Natural killer cell treated with Interleukin-12 subunit alpha and Interleukin-12 subunit beta and Interleukin-15 and Interleukin-18, amount 100 ng/mL, for 72 hours (primary cell): ENCODE measurements around the gene CNKSR3. TPM values are rescaled to one million over a fixed set of nuclear protein-coding genes. Genes with fewer than 3 reads are reported as not detected.

Experiments used
- ATAC-seq, 2 donors: fragments of 150-1000 bp; cut with Tn5 transposase in 1 of 2; sonication (Bioruptor Pico), chemical (Tn5 transposase) in 1 of 2; 2 replicates each; pipeline ENCODE4 v1.10.0; 2021
- DNase-seq: peaks from one replicate; pipeline ENCODE4 v3.0.0; 2022; ENCODE audit warnings: low spot score
- H3K27ac Mint-ChIP-seq, 2 donors: 1 replicate in 1 of 2; 2 replicates in 1 of 2; pipeline ENCODE4 v1.8.0; 2022; ENCODE audit warnings: mixed read lengths in 2 of 2, mild to moderate bottlenecking in 1 of 2, moderate library complexity in 1 of 2
- H3K27me3 Mint-ChIP-seq, 2 donors: 1 replicate in 1 of 2; 2 replicates in 1 of 2; pipeline ENCODE4 v1.8.0; 2022; ENCODE audit warnings: mixed read lengths in 2 of 2
- H3K36me3 Mint-ChIP-seq: one replicate; pipeline ENCODE4 v1.8.0; 2022; ENCODE audit warnings: mixed read lengths
- H3K4me1 Mint-ChIP-seq, 2 donors: 1 replicate in 1 of 2; 2 replicates in 1 of 2; pipeline ENCODE4 v1.8.0; 2022; ENCODE audit warnings: low read depth in 2 of 2, mixed read lengths in 2 of 2, mild to moderate bottlenecking in 1 of 2
- H3K4me3 Mint-ChIP-seq: one replicate; pipeline ENCODE4 v1.8.0; 2022; ENCODE audit warnings: mixed read lengths
- H3K9me3 Mint-ChIP-seq: 2 replicates; pipeline ENCODE4 v1.8.0; 2022; ENCODE audit warnings: mixed read lengths
- total RNA-seq, 2 donors: library from RNA; stranded (reverse); gene quantifications; one replicate each; pipeline ENCODE4 v1.2.3, GENCODE V29; 2022

Gene CNKSR3
- total RNA-seq, 2 donors from 2014 or later = 0.20 TPM; not detected in 1

DNA sequence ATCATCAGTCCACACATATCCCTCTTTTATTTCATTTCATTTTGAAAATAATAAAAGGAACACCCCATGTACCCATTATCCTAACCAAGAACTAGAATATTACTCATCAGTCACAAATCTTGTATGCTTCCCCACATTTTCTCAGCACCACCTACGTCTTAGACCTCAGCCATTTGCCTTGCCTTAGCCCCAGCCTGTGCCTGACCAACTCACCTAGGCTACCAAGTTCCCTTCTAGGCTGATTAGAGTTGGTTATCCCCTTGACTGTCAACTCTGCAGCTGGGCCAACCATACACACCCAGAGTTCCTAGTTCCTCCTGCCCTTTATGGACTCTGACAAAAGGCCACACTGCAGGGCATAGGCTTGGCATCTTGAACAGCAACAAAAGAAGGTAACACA is 120.5 kb downstream of the CNKSR3 start:
- no peak for ATAC-seq
- Mint-ChIP-seq H3K9me3 (peaks cover 5% of the 10 kb centered on the region), H3K4me1 (no peaks in the 10 kb centered on the region), H3K27ac (no peak overlapping the region), H3K4me3 (no peak overlapping the region), H3K36me3 (no peaks in the 10 kb centered on the region), H3K27me3 (peaks cover 14 to 35% of the 10 kb centered on the region in 2 donors)
- DNase-seq = no peak

DNA sequence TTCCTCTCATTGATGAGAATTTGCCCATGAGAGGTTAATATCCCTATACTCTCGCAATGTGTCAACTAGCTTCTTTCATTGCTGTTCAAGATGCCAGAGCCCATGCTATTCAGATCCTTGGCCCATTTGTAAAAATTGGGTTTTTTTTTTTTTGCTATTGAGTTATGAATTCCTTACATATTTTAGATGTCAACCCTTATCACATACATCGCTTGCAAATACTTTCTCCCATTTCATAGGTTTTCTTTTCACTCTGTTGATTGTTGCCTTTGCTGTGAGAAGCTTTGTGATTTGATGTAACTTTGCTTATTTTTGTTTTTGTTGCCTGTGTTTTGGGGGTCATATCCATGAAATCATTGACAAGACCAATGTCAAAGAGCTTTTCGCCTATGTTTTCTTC is 121.7 kb downstream of the CNKSR3 start:
- ATAC-seq = no peak
- no peak overlapping the region for H3K27ac Mint-ChIP-seq
- H3K27me3 Mint-ChIP-seq = peaks cover 12 to 30% of the 10 kb centered on the region in 2 donors
- H3K4me3 Mint-ChIP-seq = no peak overlapping the region
- no peaks in the 10 kb centered on the region for H3K36me3 Mint-ChIP-seq
- H3K4me1 Mint-ChIP-seq = no peaks in the 10 kb centered on the region
- DNase-seq = no peak
- H3K9me3 Mint-ChIP-seq = peaks cover 5% of the 10 kb centered on the region

DNA sequence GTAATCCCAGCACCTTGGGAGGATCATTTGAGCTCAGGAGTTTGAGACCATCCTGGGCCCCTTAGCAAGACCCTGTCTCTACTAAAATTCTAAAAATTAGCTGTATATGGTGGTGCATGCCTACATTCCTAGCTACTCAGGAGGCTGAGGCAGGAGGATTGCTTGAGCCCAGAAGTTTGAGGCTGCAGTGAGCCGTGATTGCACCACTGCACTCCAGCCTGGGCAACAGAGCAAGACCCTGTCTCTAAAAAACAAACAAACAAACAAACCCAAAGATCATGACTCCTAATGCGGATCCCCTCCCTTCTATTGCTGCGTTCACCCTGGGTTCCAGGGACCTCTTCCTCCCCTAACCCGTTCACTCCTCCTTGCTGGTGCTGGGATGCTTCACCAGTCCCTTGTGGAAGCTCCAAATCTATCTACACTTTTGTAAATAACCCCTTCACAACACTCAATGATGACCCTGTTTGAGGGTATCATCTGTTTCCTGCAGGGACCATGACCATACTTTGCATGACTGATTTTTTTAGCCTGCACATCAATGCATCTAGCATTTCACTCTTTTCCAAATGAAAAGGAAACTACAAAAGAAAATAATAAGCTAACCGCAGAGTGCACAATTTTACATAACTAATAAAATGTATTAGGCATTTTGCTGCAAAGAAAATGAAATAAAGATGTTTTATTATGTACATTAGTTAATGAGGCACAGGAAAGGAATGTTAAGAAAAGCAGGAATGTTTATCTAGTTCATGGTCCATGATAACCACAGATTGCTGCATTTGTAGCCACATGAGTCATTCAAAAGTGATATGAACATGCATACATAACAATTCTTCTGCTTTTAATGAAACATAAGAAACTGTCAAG is 123.4 kb downstream of the CNKSR3 start:
- H3K36me3 Mint-ChIP-seq = no peaks in the 10 kb centered on the region
- ATAC-seq = no peak
- no peak for DNase-seq

DNA sequence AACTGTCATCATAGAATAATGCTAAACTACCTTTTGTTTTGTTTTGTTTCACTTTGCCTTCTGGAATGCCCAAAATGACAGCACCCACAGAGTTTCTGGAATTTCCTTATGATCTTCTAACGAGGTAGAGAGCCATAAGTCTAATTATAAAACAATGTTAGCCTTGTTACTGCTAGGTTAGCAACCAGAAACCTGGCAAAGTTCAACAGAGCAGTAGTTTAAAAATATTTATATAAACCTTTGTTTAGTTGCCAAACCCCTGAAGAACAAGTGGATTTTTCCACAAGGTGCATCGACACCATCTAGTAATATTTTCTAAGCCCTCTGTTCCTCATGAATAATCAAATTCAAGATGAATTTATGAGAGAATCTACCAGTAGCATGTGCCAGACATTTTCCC is 126.3 kb downstream of the CNKSR3 start:
- Mint-ChIP-seq H3K27me3 (peaks cover 10 to 33% of the 10 kb centered on the region in 2 donors), H3K27ac (no peak overlapping the region), H3K4me1 (no peaks in the 10 kb centered on the region), H3K4me3 (no peak overlapping the region), H3K9me3 (peaks cover under 1% of the 10 kb centered on the region), H3K36me3 (no peaks in the 10 kb centered on the region)
- ATAC-seq (no peak), DNase-seq (no peak)

More for the DNA sequence above, 123.4 kb downstream of the CNKSR3 start:
- H3K27ac Mint-ChIP-seq = no peak overlapping the region
- H3K4me1 Mint-ChIP-seq = no peaks in the 10 kb centered on the region
- peaks cover 5% of the 10 kb centered on the region for H3K9me3 Mint-ChIP-seq
- H3K4me3 Mint-ChIP-seq = no peak overlapping the region
- peaks cover 12 to 30% of the 10 kb centered on the region in 2 donors for H3K27me3 Mint-ChIP-seq

DNA sequence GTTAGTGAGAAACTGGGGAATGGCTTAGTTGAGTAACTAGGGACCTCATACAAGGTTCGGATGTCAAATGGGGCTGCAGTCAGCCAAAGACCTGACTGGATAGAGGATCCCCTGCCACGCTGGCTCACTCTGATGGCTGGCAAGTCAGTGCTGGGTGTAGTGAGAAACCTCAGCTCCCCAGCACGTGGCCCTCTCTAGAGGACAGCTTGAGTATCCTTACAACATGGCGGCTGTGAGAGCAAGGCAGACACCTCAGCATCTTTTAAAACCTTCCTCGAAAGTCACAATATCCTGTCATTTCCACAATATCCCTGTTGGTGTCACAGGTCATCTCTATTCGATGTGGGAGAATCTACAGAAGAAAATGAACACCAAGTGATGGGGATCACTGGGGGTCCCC is 127.2 kb downstream of the CNKSR3 start:
- DNase-seq (no peak), ATAC-seq (no peak)
- Mint-ChIP-seq H3K9me3 (no peaks in the 10 kb centered on the region), H3K36me3 (no peaks in the 10 kb centered on the region), H3K4me1 (no peaks in the 10 kb centered on the region), H3K4me3 (no peak overlapping the region), H3K27ac (no peak overlapping the region), H3K27me3 (peaks cover 10 to 23% of the 10 kb centered on the region in 2 donors)

DNA sequence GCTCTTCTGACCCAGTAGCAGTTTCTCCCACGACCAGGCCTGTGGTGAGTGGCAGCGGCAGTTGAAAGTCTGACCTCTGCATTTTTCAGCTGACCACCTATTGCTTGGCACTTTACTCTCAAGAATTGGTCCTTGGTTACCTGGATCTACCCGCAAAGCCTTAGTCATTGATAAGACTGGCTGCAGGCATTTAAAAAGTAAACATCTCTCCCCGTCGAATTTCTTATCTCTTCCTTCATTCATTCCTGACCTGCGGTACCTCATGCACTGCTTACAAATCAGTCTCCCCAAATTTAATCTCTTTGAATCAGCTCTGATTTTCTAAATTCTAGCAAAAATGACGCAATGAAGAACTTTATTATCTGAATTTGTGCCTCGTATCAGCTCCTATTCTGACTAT is 127.7 kb downstream of the CNKSR3 start:
- ATAC-seq (no peak), DNase-seq (no peak)
- H3K36me3 Mint-ChIP-seq = no peaks in the 10 kb centered on the region
- no peaks in the 10 kb centered on the region for H3K9me3 Mint-ChIP-seq
- no peaks in the 10 kb centered on the region for H3K4me1 Mint-ChIP-seq
- peaks cover 10 to 18% of the 10 kb centered on the region in 2 donors for H3K27me3 Mint-ChIP-seq
- H3K4me3 Mint-ChIP-seq = no peak overlapping the region
- no peak overlapping the region for H3K27ac Mint-ChIP-seq

DNA sequence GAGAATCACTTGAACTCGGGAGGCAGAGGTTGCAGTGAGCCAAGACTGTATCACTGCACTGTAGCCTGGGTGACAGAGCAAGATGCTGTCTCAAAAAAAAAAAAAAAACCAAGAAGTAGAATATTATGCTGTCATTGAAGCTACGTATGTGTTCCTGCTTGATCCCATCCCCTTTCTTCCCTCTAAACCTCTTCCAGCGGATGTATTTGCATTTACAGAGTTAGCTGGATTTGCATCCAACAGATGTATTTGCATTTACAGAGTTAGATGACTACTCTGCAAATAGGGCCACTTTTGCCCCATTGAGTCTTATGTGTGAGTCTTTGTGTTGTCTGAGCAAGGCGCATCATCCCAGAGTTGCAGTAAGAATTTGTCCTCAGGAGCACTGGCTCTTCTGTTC is 128.9 kb downstream of the CNKSR3 start:
- Mint-ChIP-seq H3K9me3 (no peaks in the 10 kb centered on the region), H3K4me3 (no peak overlapping the region), H3K36me3 (no peaks in the 10 kb centered on the region), H3K27ac (no peak overlapping the region), H3K4me1 (no peaks in the 10 kb centered on the region), H3K27me3 (peaks cover 8 to 18% of the 10 kb centered on the region in 2 donors)
- DNase-seq = no peak
- no peak for ATAC-seq

DNA sequence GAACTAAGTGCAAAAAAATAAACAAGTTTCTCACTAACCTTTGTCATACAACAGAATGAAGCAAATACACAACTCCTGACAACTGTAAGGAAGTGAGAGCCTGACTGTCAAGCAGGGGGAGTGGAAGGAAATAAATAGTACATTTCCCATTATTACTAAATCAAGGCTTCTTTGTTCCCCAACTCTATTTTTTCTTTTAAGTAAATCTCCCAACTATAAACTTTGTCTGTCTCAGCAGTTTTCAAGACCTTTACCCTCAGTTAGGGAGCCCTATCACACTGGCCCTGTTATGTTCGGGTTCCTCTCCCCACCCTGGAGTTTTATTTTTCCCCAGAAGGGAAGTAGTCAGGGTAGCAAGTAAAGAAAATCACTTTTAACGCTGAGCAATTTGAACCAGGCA is 129.7 kb downstream of the CNKSR3 start:
- ATAC-seq (no peak), DNase-seq (no peak)
- no peaks in the 10 kb centered on the region for H3K36me3 Mint-ChIP-seq
- no peak overlapping the region for H3K27ac Mint-ChIP-seq
- H3K9me3 Mint-ChIP-seq = no peaks in the 10 kb centered on the region
- no peak overlapping the region for H3K4me3 Mint-ChIP-seq
- peaks cover 6 to 15% of the 10 kb centered on the region in 2 donors for H3K27me3 Mint-ChIP-seq
- no peaks in the 10 kb centered on the region for H3K4me1 Mint-ChIP-seq

DNA sequence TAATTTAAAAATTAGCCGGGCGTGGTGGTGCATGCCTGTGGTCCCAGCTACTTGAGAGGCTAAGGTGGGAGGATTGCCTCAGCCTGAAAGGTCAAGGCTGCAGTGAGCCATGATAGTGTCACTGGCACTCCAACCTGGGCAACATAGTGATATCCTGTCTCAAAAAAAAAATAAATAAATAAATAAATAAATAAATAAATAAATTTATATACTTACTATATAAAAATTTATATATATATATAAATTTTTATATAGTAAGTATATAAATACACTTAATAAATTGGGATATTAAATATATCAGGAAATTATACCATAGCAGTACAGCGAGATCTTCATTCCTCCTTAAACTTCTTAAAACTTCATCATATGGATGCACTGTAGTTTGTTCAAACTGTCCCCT is 130.9 kb downstream of the CNKSR3 start:
- no peak for DNase-seq
- no peak for ATAC-seq
- Mint-ChIP-seq H3K27ac (no peak overlapping the region), H3K4me1 (no peaks in the 10 kb centered on the region), H3K27me3 (peaks cover 3 to 7% of the 10 kb centered on the region in 2 donors), H3K4me3 (no peak overlapping the region), H3K9me3 (no peaks in the 10 kb centered on the region), H3K36me3 (no peaks in the 10 kb centered on the region)

DNA sequence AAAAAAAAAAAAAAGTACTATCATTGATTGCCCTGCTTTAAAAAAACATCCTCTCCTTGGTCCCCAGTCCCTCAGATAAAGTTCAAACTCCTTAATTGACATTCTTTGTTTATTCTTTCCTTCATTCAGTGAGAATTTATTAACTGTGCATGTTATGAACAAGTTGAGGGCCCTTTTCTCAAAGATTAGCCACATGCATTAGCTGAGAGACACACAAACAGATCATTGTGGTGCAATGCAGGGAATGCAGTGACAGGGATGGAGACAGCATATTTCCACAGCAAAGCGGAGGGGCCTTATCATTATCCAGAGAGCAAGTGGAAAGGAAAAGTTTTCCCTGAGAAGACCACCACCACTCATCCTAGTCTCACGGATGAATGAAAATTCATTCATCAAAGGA is 132.0 kb downstream of the CNKSR3 start:
- Mint-ChIP-seq H3K4me1 (no peaks in the 10 kb centered on the region), H3K27me3 (peaks cover 3 to 7% of the 10 kb centered on the region in 2 donors), H3K27ac (no peak overlapping the region), H3K4me3 (no peak overlapping the region), H3K36me3 (no peaks in the 10 kb centered on the region), H3K9me3 (no peaks in the 10 kb centered on the region)
- no peak for DNase-seq
- ATAC-seq = no peak

DNA sequence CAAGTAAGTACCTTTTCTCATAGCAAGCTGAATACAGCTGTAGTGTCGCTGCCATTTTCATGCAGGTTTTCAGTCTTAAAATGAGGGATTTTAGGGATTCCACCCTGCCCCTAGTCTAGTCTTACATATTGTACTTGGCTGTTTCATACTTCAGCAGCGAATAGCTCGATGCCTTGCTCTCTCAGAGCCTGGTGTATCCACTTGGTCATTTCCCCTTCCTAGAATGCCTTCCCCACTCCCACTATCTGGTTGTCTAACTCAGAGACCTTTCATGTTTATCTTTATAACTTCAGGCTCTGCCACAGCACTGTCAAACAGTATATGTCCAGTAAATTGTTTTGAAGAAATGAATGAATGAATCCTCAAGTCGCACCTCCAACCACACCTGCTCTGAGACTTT is 132.8 kb downstream of the CNKSR3 start:
- Mint-ChIP-seq H3K9me3 (no peaks in the 10 kb centered on the region), H3K4me3 (no peak overlapping the region), H3K4me1 (no peaks in the 10 kb centered on the region), H3K27ac (no peak overlapping the region), H3K36me3 (no peaks in the 10 kb centered on the region), H3K27me3 (peaks cover 3 to 7% of the 10 kb centered on the region in 2 donors)
- ATAC-seq (no peak), DNase-seq (no peak)

DNA sequence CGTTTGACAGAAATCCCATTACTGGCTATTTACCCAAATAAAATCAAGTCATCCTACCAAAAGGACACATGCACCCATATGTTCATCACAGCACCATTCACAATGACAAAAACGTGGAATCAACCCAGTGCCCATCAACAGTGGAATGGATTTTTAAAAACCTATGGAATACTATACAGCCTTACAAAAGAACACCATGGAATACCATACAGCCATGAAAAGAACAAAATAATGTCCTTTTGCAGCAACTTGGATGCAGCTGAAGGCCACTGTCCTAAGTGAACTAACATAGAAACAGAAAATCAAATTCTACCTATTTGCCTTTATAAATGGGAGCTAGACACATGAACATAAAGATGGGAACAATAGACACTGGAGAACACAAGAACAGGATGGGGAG is 136.5 kb downstream of the CNKSR3 start:
- no peak overlapping the region for H3K27ac Mint-ChIP-seq
- no peak for DNase-seq
- no peaks in the 10 kb centered on the region for H3K36me3 Mint-ChIP-seq
- H3K4me3 Mint-ChIP-seq = no peak overlapping the region
- no peaks in the 10 kb centered on the region for H3K9me3 Mint-ChIP-seq
- peaks cover 0 to 2% of the 10 kb centered on the region in 2 donors for H3K4me1 Mint-ChIP-seq
- ATAC-seq = no peak
- peaks cover 3 to 7% of the 10 kb centered on the region in 2 donors for H3K27me3 Mint-ChIP-seq

DNA sequence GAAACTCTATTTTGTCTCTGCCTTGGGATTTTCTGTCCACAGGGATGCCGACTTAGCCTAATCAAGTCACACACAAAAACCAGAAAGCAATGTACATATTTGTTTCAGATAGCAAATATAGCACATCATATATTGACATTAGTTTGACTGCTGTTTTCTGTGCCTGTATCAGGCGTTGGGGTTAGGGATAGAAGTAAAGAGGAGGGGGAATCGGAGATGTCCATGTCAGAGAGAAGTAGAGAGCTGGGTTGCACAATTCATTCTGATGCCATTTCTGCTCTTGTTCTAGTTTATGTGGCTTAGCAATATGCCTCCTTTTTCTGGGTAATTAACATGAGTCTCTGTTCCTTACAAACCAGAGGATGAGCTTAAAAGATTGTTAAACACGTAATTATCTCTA is 139.2 kb downstream of the CNKSR3 start:
- no peak for DNase-seq
- peaks cover 3 to 7% of the 10 kb centered on the region in 2 donors for H3K27me3 Mint-ChIP-seq
- no peak overlapping the region for H3K4me3 Mint-ChIP-seq
- H3K9me3 Mint-ChIP-seq = no peaks in the 10 kb centered on the region
- H3K36me3 Mint-ChIP-seq = no peaks in the 10 kb centered on the region
- no peak overlapping the region for H3K27ac Mint-ChIP-seq
- H3K4me1 Mint-ChIP-seq = peaks cover 0 to 2% of the 10 kb centered on the region in 2 donors
- no peak for ATAC-seq

DNA sequence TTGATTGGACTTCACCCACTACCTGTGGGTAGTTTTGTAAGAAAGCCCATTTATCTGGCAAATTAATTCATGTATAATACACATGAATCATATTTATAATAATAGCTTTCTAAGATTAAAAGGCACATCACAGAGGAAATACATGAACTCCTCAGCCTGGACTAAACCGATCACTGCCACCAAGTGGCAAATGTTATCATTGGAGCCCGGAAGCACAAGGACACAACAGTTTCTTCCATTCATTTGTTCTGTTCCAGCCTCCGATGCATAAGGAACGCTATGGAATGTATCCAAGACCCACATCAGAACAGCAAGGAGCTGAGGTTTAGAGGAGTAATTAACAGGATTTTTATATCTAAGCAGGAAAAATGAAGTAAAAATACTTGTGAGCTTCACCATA is 139.9 kb downstream of the CNKSR3 start:
- Mint-ChIP-seq H3K9me3 (no peaks in the 10 kb centered on the region), H3K4me3 (no peak overlapping the region), H3K27ac (no peak overlapping the region), H3K27me3 (peaks cover 3 to 7% of the 10 kb centered on the region in 2 donors), H3K4me1 (peaks cover 0 to 2% of the 10 kb centered on the region in 2 donors), H3K36me3 (no peaks in the 10 kb centered on the region)
- no peak for DNase-seq
- no peak for ATAC-seq
